GM21717 (cell line): ENCODE data around the gene SCN10A.

ENCODE experiments used
- ATAC-seq: cut with Tn5 transposase; IDR thresholded peaks from one replicate; pipeline ENCODE4 v1.9.1; 2021; ENCODE audit warnings: mild to moderate bottlenecking, moderate library complexity; ENCODE audit not compliant: unreplicated experiment

Gene SCN10A

DNA sequence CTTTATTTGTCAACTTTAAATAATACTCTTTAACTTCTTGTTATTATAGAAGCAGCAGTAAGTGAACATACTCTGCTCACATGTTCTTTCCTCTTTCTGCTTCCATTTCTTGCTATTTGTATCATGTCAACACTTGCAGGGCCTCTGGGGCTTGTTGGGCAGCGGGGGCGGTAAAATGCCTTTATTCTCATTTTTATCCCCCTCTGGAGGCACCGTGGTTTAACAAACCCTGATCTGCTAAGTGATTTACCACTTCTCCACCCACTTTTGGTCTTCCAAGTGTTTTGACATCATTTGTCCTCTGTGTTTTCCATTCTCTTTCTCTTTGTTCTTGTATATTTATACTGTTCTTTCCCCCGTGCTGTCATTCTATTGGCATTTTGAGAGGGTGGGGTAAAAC, 33.9 kb downstream of the SCN10A start:
- ATAC-seq, result no peak

DNA sequence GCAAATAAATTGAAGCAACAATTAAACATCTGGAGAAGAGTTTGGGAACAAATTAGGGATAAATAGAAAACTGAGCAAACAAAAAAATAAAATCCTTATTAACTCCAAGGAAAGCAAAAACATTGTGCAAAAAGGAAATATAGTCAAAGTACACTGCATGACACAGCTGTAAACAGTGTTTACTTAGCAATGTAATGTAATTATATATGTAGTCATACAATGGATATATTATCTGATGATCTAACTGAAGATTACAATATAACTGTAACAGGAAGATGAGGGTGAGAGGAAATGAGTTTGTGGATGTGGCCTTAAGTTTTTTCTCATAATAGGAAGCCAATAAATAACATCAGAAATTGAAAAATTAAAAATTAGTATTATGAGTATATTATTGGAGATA, 42.5 kb downstream of the SCN10A start:
- no peak for ATAC-seq

DNA sequence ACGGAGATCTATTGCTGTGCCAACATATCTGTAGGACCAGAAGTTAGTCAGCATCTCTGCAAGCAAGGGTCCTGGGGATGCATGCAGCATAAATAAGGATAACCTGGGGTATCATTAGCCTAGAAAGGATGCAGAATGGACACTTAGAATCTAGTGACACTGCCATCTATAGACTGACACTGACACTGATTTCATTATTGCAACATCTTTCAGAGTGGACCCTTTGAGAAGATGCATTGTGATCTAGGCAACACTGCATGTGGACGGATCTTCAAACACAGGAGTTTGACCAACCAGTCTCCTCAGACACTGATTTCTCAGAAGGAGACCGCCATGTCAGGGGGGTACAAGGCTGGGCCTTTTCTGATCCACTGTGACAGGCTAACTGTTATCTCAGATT, 52.4 kb downstream of the SCN10A start:
- ATAC-seq, result no peak

DNA sequence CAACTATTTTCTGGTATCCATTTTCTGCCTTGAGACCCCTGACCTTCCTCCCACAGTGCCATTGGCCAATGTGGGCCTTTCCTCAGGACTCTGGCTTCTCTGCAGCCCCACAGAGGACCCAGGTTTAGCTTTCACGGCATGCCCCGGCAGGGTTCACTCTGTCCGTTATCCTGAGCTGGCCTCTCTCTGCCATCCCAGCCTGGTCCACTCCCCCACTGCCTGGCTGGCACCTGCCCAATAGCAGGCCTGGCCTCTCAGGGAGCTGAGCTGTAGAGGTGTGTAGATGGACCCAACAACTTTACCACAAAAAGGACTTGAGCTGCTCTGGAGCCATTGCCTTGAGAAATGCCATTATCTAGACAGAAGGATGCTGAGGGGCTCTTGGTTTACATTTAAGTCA, 57.5 kb downstream of the SCN10A start:
- no peak for ATAC-seq

DNA sequence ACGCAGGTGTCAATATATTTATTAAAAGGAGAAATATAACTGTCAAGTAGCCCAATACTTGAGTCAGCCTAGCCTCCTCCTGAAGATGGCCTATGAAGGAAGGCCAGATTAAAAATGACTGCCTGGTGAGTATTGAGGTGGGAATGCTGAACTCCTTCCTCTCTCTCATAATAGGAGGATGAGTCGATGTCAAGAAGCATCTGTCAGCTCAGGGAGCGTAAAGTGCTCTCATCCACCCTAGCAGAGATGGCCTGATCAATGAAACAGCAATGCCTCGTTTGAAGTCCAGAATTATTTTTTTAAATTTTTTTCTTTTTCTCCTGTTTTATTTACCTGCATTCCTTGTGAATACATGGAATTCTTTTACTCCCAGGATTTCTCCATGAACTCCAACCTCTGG, 58.3 kb downstream of the SCN10A start:
- ATAC-seq, result no peak

DNA sequence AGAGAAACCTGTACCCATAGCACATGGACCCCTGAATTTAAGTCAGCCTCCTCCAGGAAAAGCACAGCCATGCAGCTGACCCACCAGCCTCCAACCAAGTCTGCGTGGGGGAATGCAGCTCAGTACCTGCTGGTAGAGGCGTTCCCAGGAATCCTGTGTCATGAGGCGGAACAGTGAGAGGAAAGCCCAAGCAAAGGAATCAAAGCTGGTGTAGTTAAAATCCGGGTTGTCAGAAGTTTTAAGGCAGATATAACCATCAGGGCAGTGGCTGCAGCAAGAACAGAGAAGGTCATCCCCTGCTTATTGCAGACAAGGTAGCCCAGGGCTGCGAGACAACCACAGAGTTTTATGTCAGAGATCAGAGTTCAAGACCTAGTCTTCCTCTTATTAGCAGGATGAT, 59.1 kb downstream of the SCN10A start:
- ATAC-seq, result no peak

DNA sequence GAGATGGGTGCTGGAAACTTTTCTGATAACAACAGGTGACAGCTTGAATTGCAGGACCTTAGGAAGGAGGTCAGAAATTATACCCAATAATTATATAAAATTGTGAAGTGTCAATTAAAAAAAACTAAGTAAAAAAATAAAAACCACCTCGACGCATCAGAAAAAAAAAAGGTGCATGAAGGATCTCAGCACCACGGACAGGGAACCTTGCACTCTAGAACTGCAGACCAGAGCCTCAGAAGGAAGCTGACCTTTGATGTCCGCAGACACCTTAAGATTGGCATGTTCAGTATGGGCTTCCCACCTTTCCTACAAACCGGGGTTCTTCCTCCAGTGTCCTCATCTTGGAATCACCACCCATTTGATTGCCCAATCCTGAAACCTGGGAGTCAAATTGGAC, 60.9 kb downstream of the SCN10A start:
- no peak for ATAC-seq

DNA sequence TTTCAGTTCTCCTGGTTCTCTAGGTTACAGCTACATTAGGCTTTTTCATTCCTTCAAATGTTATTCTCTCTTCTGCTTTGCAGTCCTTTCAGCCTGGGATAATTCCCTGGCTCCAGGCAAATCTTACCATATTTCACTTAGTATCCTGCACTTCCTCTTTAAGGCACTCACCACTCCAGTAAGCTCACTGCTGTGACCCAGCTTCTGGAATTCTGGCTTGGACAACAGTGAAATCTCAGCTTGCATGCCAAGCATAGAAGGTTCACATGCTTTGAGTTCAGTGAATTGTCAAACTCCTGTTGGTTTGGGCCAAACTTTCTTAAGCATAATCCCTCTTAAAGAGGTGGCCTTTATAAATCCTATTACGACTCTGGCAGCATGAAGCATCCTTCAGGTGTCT, 69.4 kb downstream of the SCN10A start:
- ATAC-seq, result no peak

DNA sequence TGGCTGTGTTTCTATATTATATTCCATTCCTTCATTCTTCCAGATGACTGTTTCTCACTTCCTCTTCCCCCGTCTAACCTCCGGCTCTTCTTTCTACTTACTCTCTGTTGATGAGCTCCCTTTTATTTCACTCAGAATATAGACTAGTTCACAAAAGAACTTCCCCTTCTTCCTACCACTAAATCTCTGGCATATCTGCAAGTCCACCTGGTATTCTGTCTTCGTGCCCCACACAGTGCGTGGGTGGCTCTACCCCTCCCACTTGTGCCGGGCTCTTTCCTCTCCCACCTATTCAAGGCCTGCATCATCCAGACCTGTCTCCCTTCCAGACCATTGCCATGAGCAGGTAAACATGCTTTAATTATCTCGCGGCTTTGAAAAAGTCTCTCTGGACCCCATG, 73.0 kb downstream of the SCN10A start:
- no peak for ATAC-seq

DNA sequence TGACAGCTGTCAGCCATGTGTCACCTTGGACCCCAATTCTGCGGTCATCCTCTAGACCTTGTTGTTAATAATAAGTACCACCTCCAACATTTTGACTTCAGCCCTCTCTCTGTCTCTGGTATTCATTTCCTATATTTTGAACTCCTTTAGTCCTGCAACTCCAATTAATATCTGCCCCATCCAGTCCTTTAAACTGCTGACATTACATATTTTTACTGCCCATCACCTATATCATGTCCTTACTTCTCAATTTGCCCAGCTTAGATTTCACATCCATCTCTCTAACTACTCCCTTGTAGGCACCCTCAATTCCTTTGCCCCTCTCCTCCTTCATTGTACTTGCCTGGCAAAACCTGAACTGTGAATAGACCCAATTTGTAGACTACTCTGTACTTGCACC, 73.5 kb downstream of the SCN10A start:
- ATAC-seq, result no peak

DNA sequence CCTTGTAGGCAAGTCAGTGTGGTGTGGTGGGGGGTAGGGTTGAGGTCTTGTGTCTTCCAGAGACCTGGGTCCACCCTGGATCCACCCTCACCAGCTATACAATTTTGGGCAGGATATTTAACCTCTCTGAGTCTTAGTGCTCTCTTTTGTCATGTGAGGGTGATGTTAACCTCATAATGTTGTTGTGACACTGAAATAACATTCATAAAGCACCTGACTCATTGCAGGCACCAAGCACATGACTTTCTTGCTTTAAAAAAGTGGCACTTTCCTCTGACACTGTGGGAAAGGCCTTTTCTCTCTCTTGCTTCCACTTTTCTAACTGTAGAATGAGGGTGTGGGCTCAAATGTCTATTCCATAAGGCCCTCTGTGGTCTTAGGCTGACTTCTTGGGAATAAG, 75.5 kb downstream of the SCN10A start:
- no peak for ATAC-seq

DNA sequence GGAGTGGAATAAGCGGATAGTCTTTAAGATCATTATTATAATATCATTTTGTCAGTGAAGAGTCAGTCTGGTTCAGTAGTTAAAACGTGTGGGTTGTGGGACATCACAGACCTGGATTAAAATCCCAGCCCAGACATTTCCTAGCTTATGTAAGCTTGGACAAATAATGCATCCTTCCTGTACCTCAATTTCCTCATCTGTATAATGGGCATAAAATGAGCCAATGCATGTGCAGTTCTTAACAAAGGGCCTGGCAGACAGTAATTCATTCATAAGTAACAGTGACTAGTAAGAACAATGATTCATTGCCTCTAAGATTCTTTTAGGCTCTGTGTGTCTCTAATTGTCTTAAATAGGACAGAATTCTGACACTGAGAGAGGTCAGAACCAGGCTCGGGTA, 76.1 kb downstream of the SCN10A start:
- ATAC-seq, result no peak

DNA sequence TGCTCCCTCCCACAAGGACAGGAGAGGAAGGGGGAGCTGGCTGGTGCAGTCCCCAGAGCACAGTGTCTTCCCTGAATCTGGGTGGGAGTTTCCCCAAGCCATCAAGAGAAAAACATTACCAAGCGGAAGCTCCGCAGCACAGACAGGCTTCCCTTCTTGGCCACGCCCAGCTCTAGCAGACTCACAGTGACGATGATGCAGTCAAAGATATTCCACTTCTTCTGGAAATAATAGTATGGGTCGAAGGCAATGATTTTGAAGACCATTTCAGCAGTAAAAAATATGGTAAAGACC, 76.7 kb downstream of the SCN10A start:
- no peak for ATAC-seq

DNA sequence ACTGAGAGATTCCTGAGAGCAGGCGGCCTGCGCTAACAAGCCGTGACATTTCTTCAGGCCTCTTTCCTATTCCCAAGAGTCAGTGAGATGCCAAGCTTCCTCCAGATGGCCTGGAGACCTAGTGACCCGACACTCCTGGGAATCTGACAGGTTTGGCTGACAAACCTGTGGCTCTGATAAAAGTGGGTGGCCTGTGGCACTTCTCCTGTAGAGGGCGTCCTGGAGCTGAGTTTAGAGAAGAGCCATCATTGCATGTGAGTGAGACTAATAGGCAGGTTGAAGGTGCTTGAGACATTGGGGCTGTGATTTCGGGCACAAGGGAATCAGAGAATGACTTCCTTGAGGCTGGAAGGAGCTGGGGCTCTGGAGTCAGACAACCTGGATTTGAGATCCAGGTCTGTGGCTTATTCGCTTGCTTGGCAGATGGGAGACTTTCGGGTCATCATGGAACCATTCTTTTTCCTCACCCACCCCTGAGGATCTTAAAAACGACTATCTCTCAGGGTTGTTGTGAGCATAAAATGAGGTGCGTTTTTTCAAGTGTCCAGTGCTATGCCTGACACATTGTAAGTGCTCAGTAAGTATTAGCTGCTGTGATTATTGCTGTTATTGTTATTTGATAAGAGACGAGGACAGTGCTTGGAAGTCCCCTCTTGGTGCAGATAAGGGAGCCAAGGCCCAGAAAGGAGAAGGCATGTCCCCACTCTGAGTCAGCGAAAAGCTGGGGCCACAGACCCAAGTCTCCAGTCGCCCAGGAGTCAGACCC, 77.2 kb downstream of the SCN10A start:
- ATAC-seq, result no peak

DNA sequence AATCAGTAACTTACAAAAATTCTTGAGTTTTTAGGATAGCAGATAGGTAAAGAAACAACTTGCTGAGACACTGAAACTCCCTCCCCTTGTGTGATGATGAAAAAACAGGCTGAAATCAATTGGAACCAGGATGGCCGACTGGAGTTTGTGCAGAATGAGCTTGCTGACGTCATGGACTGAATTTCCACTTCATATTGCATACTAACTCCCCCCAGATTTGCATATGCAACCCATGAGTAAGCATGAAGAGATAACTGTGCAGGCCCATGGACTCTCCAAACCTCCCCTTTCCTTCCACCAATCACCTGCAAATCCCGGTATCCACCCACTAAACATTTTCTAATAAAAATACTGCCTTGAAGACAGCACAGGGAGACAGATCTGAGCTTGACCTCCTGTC, 84.5 kb downstream of the SCN10A start:
- no peak for ATAC-seq

DNA sequence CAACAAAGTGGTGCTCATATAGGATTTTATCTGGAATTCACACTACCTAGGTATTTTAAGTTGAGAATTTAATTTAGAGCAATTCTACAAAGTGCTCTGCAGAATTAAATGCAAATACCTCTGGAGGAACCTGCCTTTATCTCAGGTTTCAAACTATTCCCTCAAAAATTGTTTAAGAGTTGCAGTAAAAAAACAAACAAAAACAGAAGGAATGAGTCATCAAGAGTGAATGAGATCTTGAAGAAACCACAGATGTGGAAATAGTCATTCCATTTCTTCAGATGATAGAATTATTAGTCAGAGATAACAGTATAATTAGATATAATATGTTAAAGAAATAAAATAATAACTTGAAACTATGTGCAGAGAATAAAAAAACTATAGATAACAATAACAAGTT, 85.7 kb downstream of the SCN10A start:
- ATAC-seq, result no peak

DNA sequence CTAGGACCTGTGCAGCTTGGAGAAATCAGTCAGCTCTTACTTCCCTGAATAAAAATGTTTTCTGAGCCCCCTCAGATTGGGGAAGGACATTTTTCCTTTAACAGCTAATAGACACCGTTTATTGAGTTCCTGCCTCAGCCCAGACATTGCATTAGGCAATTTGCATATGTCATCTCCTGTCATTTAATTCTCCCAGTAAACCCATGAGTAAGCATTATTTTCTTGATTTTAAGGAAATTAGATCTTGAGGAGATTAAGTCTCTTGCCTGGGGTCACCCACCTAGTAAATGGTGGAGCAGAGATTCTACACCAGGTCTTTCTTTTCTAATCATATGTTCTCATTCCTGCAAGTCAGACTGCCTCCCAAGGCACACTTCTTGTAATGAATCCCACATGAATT, 88.0 kb downstream of the SCN10A start:
- ATAC-seq, result no peak

DNA sequence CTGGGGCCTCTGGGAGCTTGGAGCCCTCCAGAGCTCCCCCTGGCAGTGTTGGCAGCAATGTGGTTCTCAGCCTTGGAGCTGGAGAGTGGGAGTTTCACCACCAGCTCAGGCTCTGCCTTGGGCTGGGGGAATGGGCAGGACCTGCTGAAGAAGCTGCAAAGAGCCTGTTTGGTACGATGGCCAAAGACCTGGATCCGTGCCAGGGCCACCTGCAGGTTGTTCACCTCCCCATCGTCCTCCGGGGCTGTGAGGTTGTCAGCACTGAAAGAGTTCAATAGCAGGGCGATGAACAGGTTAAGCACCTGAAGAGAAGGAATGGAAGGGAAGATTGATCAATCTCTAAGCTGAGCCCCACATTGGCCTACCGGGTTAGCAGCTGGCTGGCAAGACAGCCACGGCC, 89.3 kb downstream of the SCN10A start:
- ATAC-seq, result no peak

DNA sequence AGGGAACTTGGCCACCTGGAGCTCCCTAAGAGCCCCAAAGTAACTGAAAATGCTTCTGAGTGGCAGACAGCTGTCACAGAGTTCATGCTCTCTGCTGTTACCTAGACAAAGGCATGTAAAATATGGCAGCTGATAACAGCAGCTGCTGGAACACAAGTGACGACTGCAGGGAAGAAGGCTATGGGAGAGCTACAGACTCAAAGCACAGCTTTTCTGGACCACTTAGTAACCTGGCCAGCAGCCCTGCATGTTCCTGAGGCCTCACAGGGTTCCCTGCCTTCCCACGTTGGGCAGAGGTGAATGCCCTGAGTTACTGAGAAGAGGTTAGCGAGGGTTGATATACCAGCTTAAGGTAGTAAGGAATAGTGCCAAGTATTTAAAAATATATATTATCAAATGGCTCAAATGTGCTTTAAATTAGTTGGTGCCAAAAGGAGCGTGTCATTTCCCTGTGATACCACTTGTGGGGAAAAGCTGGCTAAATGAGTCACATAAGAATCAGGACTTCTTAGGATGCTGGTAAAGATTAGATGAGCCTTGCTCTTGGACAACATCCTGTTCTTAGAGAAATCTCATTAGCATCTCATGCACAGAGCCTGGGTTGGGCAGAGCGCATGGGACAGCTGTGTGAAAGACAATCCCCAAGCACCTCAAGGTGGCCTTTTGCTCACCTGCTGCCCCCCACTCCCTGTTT, 90.1 kb downstream of the SCN10A start:
- ATAC-seq, result no peak

DNA sequence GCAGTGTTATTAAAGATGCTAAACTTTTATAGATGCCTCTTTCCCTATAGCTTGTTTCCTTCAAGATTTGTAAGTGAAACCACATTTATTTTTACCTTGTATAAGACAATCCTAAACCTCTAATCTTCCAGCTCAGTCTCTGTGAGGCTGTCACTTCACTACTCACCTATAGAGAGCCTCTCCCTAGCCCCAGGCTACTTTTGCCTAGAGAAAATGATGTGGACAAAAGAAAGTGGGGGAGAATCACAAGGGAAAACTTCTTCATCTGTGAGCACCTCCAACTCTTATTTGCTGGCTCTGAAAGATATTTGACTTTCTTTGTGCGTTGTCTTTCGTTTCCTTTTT, 91.7 kb downstream of the SCN10A start:
- no peak for ATAC-seq

DNA sequence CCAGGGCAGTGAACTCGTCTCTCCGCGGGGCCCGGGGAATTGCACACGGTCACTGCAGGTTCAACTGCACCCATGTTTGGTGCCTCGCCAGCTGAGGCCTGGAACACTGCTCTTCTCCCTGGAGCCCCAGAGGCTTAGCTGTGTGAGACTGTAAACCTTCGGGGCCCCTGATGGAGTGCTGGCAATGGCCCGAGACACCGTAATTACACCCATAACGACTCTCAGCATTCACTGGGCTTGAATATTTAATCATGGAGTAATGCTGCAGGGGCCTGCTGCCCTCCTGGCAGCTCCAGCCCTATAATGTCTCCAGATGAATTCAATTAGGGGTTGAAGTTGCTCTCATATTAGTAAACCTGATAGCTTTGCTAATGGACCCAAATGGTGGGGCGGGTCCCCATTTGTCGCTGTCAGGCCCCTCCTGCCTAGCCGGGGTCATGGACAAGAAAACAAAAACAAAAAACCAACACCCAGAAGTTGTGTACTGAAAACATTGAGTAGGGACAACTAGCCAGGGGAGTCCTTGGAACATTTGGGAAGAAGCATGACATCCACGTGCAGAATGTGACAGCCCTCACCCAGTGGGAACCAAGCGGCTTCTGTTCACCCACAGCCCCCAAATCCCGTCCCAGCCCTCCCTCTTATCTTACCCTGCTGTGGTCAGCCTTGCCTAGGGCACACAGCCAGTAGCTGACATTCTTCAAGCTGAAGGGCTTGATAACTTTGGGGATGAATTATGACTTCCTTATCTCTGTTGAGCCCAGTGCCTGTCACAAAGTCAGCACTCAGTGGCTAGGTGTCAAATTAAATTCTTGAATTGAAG, 92.2 kb downstream of the SCN10A start:
- ATAC-seq, result no peak
